ENCODE measurements around the gene AKT1.
A peak's percentile ranks its signal among the peaks of the same experiment; 100 is the strongest.

DNA sequence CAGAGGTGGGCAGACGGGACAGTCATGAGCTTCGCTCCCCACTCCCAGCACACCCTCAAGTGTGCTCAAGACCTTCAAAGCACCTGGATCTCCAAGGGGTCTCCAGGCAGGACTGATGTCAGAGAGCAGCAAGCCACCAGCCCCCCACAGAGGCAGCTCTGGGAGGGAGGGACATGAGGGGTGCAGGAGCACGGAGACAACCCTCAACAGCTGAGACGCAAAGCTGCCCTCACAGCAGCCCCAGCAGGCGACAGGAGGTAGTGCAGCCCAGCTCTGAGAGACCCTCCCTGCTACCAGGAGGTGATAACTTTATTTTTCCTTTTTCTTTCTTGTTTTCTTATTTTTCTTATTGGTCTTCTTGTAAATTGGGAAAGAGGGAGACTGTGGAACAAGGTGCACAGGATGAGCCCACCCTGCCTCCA lies 24.7 kb downstream of the AKT1 start:
- TF ChIP-seq, protein P1, sequence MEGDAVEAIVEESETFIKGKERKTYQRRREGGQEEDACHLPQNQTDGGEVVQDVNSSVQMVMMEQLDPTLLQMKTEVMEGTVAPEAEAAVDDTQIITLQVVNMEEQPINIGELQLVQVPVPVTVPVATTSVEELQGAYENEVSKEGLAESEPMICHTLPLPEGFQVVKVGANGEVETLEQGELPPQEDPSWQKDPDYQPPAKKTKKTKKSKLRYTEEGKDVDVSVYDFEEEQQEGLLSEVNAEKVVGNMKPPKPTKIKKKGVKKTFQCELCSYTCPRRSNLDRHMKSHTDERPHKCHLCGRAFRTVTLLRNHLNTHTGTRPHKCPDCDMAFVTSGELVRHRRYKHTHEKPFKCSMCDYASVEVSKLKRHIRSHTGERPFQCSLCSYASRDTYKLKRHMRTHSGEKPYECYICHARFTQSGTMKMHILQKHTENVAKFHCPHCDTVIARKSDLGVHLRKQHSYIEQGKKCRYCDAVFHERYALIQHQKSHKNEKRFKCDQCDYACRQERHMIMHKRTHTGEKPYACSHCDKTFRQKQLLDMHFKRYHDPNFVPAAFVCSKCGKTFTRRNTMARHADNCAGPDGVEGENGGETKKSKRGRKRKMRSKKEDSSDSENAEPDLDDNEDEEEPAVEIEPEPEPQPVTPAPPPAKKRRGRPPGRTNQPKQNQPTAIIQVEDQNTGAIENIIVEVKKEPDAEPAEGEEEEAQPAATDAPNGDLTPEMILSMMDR (IDR thresholded peaks at IDR 0.05; ENCODE audit: low read depth, low read length) = peak; percentile 29; the same call in 1 of the 2 replicates
- no peak for TF ChIP-seq EZH2phosphoT487 (IDR thresholded peaks at IDR 0.05; ENCODE audit: low read depth)

Measured in OCI-LY3 (cell line).